Posterior vena cava (tissue), 2 donors: Measurements from ENCODE around the gene SCGB1A1. TPM values are rescaled to one million over a fixed set of nuclear protein-coding genes. Genes with fewer than 3 reads are reported as not detected.

Experiments
- DNase-seq: peaks from one replicate; pipeline ENCODE4 v3.0.0-alpha.2; 2020; ENCODE audit warnings: low spot score
- intact Hi-C, 2 donors: fragments of 100-400 bp; cut with DNase I; formaldehyde crosslinking; loops; one replicate each; pipeline versions ENCODE4 v1.14.1 to v1.14.2; 2022 to 2023
- total RNA-seq, 2 donors: library from RNA; stranded (reverse); fragmentation: NEBNext Ultra II Directional; extraction: Animal tissue kit (Norgen Biotek cat#: 25700); gene quantifications; one replicate each; pipeline ENCODE4 v1.2.1, GENCODE V29; 2021
- donor health status: DM: yes; HTN: yes; CAD: no.
- donor health status: DM: yes; HTN: yes; CAD: no.

The SCGB1A1 gene
- total RNA-seq, 2 donors from 2014 or later = not detected

- intact Hi-C loops = no loop called here
- no peak for DNase-seq
These were observed 5.7 kb upstream of the SCGB1A1 start for GRCh38 chr11:62413060-62413696.

GRCh38 chr11:62416596-62416995 lies 2.2 kb upstream of the SCGB1A1 start:
- intact Hi-C loops = no loop called here
- DNase-seq = no peak

GRCh38 chr11:62418136-62418535 lies 697 bp upstream of the SCGB1A1 start:
- intact Hi-C loops = no loop called here
- no peak for DNase-seq

GRCh38 chr11:62419314-62419929 lies 589 bp downstream of the SCGB1A1 start:
- DNase-seq = no peak
- intact Hi-C loops = no loop called here

GRCh38 chr11:62419943-62420342 lies 1.1 kb downstream of the SCGB1A1 start:
- intact Hi-C loops = loop anchor here in 1 of 2 donors (5.0 kb wide), 1 partner anchor 122 kb away; no protein-coding TSS in a partner anchor

GRCh38 chr11:62420882-62421281 lies 2.0 kb downstream of the SCGB1A1 start:
- intact Hi-C loops = loop anchor here in 1 of 2 donors (5.0 kb wide), 1 partner anchor 121 kb away; no protein-coding TSS in a partner anchor
- DNase-seq = no peak

More at GRCh38 chr11:62419943-62420342, 1.1 kb downstream of the SCGB1A1 start:
- DNase-seq = no peak

- DNase-seq = no peak
- intact Hi-C loops = loop anchor here in 1 of 2 donors (5.0 kb wide), 1 partner anchor 120 kb away; no protein-coding TSS in a partner anchor
These were observed 3.2 kb downstream of the SCGB1A1 start for GRCh38 chr11:62421996-62422395.

GRCh38 chr11:62423012-62423411 lies 4.2 kb downstream of the SCGB1A1 start:
- intact Hi-C loops = loop anchor here in 1 of 2 donors (5.0 kb wide), 1 partner anchor 119 kb away; no protein-coding TSS in a partner anchor
- DNase-seq = no peak

GRCh38 chr11:62427630-62428233 lies 8.9 kb downstream of the SCGB1A1 start:
- intact Hi-C loops = loop anchor here in 1 of 2 donors (5.0 kb wide), 1 partner anchor 115 kb away; no protein-coding TSS in a partner anchor
- DNase-seq = no peak

- intact Hi-C loops = loop anchor here in 1 of 2 donors (5.0 kb wide), 1 partner anchor 113 kb away; no protein-coding TSS in a partner anchor
- no peak for DNase-seq
These were observed 10.2 kb downstream of the SCGB1A1 start for GRCh38 chr11:62428871-62429560.

GRCh38 chr11:62430425-62430824 lies 11.6 kb downstream of the SCGB1A1 start:
- no peak for DNase-seq
- intact Hi-C loops = no loop called here

GRCh38 chr11:62431171-62431901 lies 12.5 kb downstream of the SCGB1A1 start:
- DNase-seq = no peak
- intact Hi-C loops = no loop called here

GRCh38 chr11:62432695-62433094 lies 13.9 kb downstream of the SCGB1A1 start:
- intact Hi-C loops = no loop called here

GRCh38 chr11:62433141-62433903 lies 14.5 kb downstream of the SCGB1A1 start:
- DNase-seq = no peak
- intact Hi-C loops = no loop called here

More at GRCh38 chr11:62432695-62433094, 13.9 kb downstream of the SCGB1A1 start:
- DNase-seq = no peak

- intact Hi-C loops = no loop called here
- DNase-seq = no peak
These were observed 15.1 kb downstream of the SCGB1A1 start for GRCh38 chr11:62433904-62434276.

- intact Hi-C loops = loop anchor here in 1 of 2 donors (1.0 kb wide), 1 partner anchor 25 kb away; no protein-coding TSS in a partner anchor
- no peak for DNase-seq
These were observed 17.2 kb downstream of the SCGB1A1 start for GRCh38 chr11:62435846-62436660.

GRCh38 chr11:62437616-62438015 lies 18.8 kb downstream of the SCGB1A1 start:
- no peak for DNase-seq
- intact Hi-C loops = no loop called here
